Inflammatory macrophage treated with lipopolysaccharide for 1 hour (primary cell): ENCODE data around the gene BRF1.

Experiments
- DNase-seq, 2 donors: peaks; one replicate each; pipeline ENCODE4 v3.0.0-alpha.2; 2020 to 2022

Gene BRF1

GRCh38 chr14:105223770-105224544 lies 76.8 kb downstream of the BRF1 start:
- DNase-seq = no peak

GRCh38 chr14:105223260-105223659 lies 77.5 kb downstream of the BRF1 start:
- no peak for DNase-seq

- no peak for DNase-seq
Observed at GRCh38 chr14:105221598-105222178, 79.1 kb downstream of the BRF1 start.

- no peak for DNase-seq
Observed at GRCh38 chr14:105220699-105221597, 79.9 kb downstream of the BRF1 start.

GRCh38 chr14:105219753-105220152 lies 81.0 kb downstream of the BRF1 start:
- no peak for DNase-seq

GRCh38 chr14:105219043-105219612 lies 81.7 kb downstream of the BRF1 start:
- no peak for DNase-seq

GRCh38 chr14:105218611-105219010 lies 82.2 kb downstream of the BRF1 start:
- no peak for DNase-seq

GRCh38 chr14:105217774-105218173 lies 83.0 kb downstream of the BRF1 start:
- no peak for DNase-seq

GRCh38 chr14:105216490-105217247 lies 84.1 kb downstream of the BRF1 start:
- DNase-seq = no peak

- DNase-seq = no peak
Observed at GRCh38 chr14:105215602-105216001, 85.2 kb downstream of the BRF1 start.

GRCh38 chr14:105214324-105214915 lies 86.4 kb downstream of the BRF1 start:
- DNase-seq = no peak

- no peak for DNase-seq
Observed at GRCh38 chr14:105213361-105213760, 87.4 kb downstream of the BRF1 start.

- no peak for DNase-seq
Observed at GRCh38 chr14:105212541-105213300, 88.1 kb downstream of the BRF1 start.

GRCh38 chr14:105211758-105212089 lies 89.1 kb downstream of the BRF1 start:
- no peak for DNase-seq

- DNase-seq = no peak
Observed at GRCh38 chr14:105211086-105211757, 89.6 kb downstream of the BRF1 start.

- no peak for DNase-seq
Observed at GRCh38 chr14:105210266-105211025, 90.4 kb downstream of the BRF1 start.

- DNase-seq = no peak
Observed at GRCh38 chr14:105209646-105210045, 91.2 kb downstream of the BRF1 start.

GRCh38 chr14:105209091-105209490 lies 91.7 kb downstream of the BRF1 start:
- DNase-seq = no peak

- no peak for DNase-seq
Observed at GRCh38 chr14:105208738-105209075, 92.1 kb downstream of the BRF1 start.
